Measurements from ENCODE around the gene TMIGD2. TPM values are rescaled to one million over a fixed set of nuclear protein-coding genes. Genes with fewer than 3 reads are reported as not detected.
A peak's percentile ranks its signal among the peaks of the same experiment; 100 is the strongest.

Gene TMIGD2
- total and polyA plus RNA-seq, 2 of the 4 experiments (the other 2 are of a cell fraction) = not detected

DNA sequence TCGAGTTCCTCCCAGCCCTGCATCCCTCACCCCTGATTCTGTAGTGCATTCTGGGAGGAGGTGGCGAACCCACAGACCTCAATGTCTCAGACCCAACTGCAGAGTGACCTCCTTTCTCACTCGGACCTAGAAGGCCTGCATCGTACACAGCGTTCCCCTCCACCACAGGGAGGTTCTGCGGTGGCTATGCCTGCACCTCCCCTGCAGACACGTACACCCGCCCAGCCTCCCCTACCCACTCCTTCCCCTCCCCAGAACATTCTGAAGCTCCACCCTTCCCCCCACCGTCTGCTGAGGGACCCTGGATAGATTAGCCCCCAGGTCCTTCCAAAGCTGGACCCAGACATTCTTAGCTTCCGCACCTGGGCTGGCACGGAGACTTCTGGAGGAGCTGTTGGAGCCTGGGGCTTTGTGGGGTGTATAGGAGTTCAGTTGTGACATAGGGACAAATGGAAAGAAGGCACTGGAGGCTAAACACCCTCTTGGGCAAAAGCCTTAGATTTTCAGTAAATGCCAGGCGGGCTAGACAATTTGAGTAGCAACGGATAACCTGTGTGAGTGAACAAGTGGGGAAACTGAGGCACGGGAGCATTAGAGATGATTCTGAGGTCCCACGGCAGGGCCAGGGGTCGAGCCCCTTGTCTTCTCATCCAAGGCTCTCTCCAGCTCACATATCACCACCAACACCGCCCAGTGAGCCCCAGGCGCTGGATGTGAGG is 1.8 kb upstream of the TMIGD2 start (continued):
- no peak for TF ChIP-seq CEBPB (IDR thresholded peaks at IDR 0.05; ENCODE audit: low read depth, low read length)

DNA sequence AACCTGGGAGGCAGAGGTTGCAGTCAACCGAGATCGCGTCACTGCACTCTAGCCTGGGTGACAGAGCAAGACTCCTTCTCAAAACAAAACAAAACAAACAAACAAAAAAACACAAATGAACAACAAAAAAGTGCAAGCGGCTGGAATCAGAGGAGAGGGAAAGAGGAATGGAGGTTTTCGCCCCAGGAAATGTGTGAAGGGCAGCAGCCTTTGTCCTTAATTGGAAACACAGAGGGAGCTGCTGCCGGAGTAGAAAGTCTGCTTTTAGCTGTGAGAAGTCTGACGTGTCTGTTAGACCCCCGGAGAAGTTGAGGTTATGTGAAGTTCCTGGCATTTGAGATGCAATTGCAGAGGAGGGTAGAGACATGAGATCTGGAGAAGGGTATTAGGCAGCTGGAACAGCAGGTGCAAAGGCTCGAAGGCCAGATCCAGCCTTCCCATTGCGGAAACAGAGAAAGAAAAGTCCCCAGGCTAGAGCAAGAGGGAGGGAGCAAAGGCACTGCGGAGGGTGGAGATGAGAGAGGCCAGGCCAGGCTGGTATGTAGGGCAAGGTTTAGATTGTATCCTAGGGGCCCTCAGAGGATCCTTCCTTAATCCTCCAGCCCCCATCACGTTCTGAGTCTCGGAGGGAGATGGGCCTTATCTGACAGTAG is 473 bp downstream of the TMIGD2 start:
- Histone ChIP-seq H2BK20ac (ENCODE audit: low read depth, low read length) (no peak overlapping the region), H4K91ac (ENCODE audit: insufficient read depth, low read depth, low read length) (no peak overlapping the region), H4K20me1 (ENCODE audit: insufficient read depth, low read length) (no peaks in the 10 kb centered on the region), H3K9me1 (ENCODE audit: insufficient read depth, low read length) (peaks cover 6% of the 10 kb centered on the region; the same call in 1 of the 2 replicates), H3K9ac (ENCODE audit: low read depth, low read length) (no peak overlapping the region), H3K27ac (ENCODE audit: insufficient read depth, low read length) (no peak overlapping the region), H3K4me1 (ENCODE audit: control insufficient read depth, insufficient read depth, low read length) (no peaks in the 10 kb centered on the region), H2AFZ (replicated peaks; ENCODE audit: low read length, poor library complexity) (peak overlapping the region; percentile 41), H3K14ac (replicated peaks; ENCODE audit: low read depth, low read length) (no peak overlapping the region), H3K36me3 (ENCODE audit: control insufficient read depth, insufficient read depth, low read length) (no peaks in the 10 kb centered on the region), H3K23ac (ENCODE audit: low read depth, low read length) (no peak overlapping the region), H2AK9ac (replicated peaks; ENCODE audit: low read depth, low read length, poor library complexity) (no peak overlapping the region), H3K56ac (ENCODE audit: extremely low read depth, insufficient read depth, low read length) (no peak overlapping the region), H4K5ac (ENCODE audit: low read depth, low read length) (no peak overlapping the region), H2BK15ac (ENCODE audit: low read depth, low read length) (no peak overlapping the region), H3K79me1 (ENCODE audit: low read depth in 1 of 2, low read length in 2 of 2) (peaks cover 0 to 3% of the 10 kb centered on the region in 2 experiments; a peak in 1 of 4 replicates), H3K4me3 (ENCODE audit: insufficient read depth, low read depth, low read length) (no peak overlapping the region), H2AK5ac (ENCODE audit: low read depth, low read length) (no peak overlapping the region), H3K27me3 (ENCODE audit: control insufficient read depth, insufficient read depth, low read length) (no peaks in the 10 kb centered on the region; the same call in 1 of the 2 replicates), H3K18ac (ENCODE audit: low read depth, low read length) (no peak overlapping the region), H3K4ac (ENCODE audit: low read depth, low read length) (no peak overlapping the region), H3K4me2 (ENCODE audit: low read depth, low read length) (no peak overlapping the region), H2BK120ac (ENCODE audit: low read depth, low read length) (no peak overlapping the region), H2BK5ac (ENCODE audit: low read depth, low read length, poor library complexity, severe bottlenecking) (no peak overlapping the region), H4K8ac (ENCODE audit: low read depth in 2 of 2, low read length in 2 of 2) (no peak overlapping the region), H3K9me3 (ENCODE audit: control insufficient read depth, insufficient read depth, low read length) (no peaks in the 10 kb centered on the region)
- ChIA-PET CTCF (no interaction called here), POLR2A (ENCODE audit: unreplicated experiment) (no interaction called here)
- no peak for TF ChIP-seq CEBPB (IDR thresholded peaks at IDR 0.05; ENCODE audit: low read depth, low read length)
- TF ChIP-seq, protein P1, sequence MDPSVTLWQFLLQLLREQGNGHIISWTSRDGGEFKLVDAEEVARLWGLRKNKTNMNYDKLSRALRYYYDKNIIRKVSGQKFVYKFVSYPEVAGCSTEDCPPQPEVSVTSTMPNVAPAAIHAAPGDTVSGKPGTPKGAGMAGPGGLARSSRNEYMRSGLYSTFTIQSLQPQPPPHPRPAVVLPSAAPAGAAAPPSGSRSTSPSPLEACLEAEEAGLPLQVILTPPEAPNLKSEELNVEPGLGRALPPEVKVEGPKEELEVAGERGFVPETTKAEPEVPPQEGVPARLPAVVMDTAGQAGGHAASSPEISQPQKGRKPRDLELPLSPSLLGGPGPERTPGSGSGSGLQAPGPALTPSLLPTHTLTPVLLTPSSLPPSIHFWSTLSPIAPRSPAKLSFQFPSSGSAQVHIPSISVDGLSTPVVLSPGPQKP (IDR thresholded peaks at IDR 0.05; ENCODE audit: borderline replicate concordance, low read depth, low read length) = no peak
- in situ Hi-C loops (cut with MboI; ENCODE audit: low sequenced_read_pairs) = no loop called here
- no peak for DNase-seq
- BruUV-seq (replicated peaks) = no TSS peak
- dilution Hi-C loops (cut with HindIII; ENCODE audit: low sequenced_read_pairs, unreplicated experiment) = no loop called here
- intact Hi-C loops (cut with micrococcal nuclease) = no loop called here
- 51% methylated on average over 3 of the region's 13 CpGs; no CpG with 5 or more reads in 1 of the 2 experiments for WGBS, 2 experiments (ENCODE audit: extremely low coverage in 2 of 2, insufficient read length in 1 of 2)
- no peak for ATAC-seq (ENCODE audit: low read depth)
